Esophagus squamous epithelium (tissue), 4 donors: Measurements from ENCODE around the gene NPAT.

Experiments
- POLR2A ChIP-seq, 4 donors: fragments of 450-650 bp; IDR thresholded peaks; one replicate each; pipeline ENCODE4 v1.6.1; 2017; ENCODE audit warnings: antibody characterized with exemption in 4 of 4, mild to moderate bottlenecking in 4 of 4, moderate library complexity in 3 of 4
- TF ChIP-seq, protein P1 (sequence below), 6 experiments: fragments of 450-650 bp in 4 of 6; fragments of 200-600 bp in 2 of 6; sonication (generic) in 2 of 6; IDR thresholded peaks; one replicate each; pipeline ENCODE4 v1.5.1; 2016 to 2019; ENCODE audit warnings: antibody characterized with exemption in 6 of 6, mild to moderate bottlenecking in 4 of 6, moderate library complexity in 4 of 6

DNA sequence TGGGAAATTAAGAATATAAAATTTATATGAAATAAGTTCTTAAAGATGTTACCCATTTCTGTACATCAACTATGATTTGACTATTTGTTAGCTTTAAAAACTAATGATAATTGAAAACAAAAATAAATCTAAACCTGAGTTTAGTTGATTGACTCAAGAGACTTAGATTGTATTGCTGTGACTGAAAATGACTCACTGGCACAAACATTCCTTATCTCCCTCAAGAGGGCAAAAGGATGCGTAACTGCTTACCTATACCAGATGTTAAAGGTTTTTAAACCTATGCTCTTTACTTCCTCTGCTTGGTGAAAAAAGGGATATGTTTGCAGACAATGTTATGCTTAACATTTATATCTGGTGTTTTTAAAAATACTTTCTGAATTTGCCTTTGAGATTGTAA, 30.7 kb upstream of the NPAT start:
- TF ChIP-seq, protein P1, sequence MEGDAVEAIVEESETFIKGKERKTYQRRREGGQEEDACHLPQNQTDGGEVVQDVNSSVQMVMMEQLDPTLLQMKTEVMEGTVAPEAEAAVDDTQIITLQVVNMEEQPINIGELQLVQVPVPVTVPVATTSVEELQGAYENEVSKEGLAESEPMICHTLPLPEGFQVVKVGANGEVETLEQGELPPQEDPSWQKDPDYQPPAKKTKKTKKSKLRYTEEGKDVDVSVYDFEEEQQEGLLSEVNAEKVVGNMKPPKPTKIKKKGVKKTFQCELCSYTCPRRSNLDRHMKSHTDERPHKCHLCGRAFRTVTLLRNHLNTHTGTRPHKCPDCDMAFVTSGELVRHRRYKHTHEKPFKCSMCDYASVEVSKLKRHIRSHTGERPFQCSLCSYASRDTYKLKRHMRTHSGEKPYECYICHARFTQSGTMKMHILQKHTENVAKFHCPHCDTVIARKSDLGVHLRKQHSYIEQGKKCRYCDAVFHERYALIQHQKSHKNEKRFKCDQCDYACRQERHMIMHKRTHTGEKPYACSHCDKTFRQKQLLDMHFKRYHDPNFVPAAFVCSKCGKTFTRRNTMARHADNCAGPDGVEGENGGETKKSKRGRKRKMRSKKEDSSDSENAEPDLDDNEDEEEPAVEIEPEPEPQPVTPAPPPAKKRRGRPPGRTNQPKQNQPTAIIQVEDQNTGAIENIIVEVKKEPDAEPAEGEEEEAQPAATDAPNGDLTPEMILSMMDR (IDR thresholded peaks at IDR 0.05): no peak
- TF ChIP-seq POLR2A (IDR thresholded peaks at IDR 0.05): no peak
